Activated CD8-positive, alpha-beta memory T cell treated with anti-CD3 and anti-CD28 coated beads, Interleukin-2, amount 50 U/mL, for 4 hours (primary cell): ENCODE measurements around the gene DHRS7B.
"Not testable (repeated sequence)": the region's sequence is repeated elsewhere in the genome, so short reads cannot be mapped to it uniquely, and the experiment has no call there.

ENCODE experiments used
- DNase-seq: peaks from one replicate; pipeline ENCODE4 v3.0.0-alpha.2; 2020

Gene DHRS7B

GRCh38 chr17:21184570-21184969 lies 57.8 kb downstream of the DHRS7B start:
- no peak for DNase-seq

- no peak for DNase-seq
Observed at GRCh38 chr17:21185061-21185460, 58.3 kb downstream of the DHRS7B start.

GRCh38 chr17:21186399-21187187 lies 59.8 kb downstream of the DHRS7B start:
- DNase-seq: no peak

- no peak for DNase-seq
Observed at GRCh38 chr17:21189361-21189760, 62.6 kb downstream of the DHRS7B start.

- DNase-seq: no peak
Observed at GRCh38 chr17:21190078-21190477, 63.3 kb downstream of the DHRS7B start.

GRCh38 chr17:21191698-21192097 lies 64.9 kb downstream of the DHRS7B start:
- no peak for DNase-seq

- not testable (repeated sequence) for DNase-seq
Observed at GRCh38 chr17:21192414-21192813, 65.7 kb downstream of the DHRS7B start.

GRCh38 chr17:21193031-21193430 lies 66.3 kb downstream of the DHRS7B start:
- DNase-seq: no peak

GRCh38 chr17:21194226-21194625 lies 67.5 kb downstream of the DHRS7B start:
- no peak for DNase-seq

GRCh38 chr17:21194703-21195102 lies 67.9 kb downstream of the DHRS7B start:
- no peak for DNase-seq

GRCh38 chr17:21196126-21196525 lies 69.4 kb downstream of the DHRS7B start:
- DNase-seq: no peak

GRCh38 chr17:21198411-21198810 lies 71.6 kb downstream of the DHRS7B start:
- DNase-seq: no peak

- DNase-seq: no peak
Observed at GRCh38 chr17:21199311-21199710, 72.5 kb downstream of the DHRS7B start.

- no peak for DNase-seq
Observed at GRCh38 chr17:21199856-21200255, 73.1 kb downstream of the DHRS7B start.

- DNase-seq: no peak
Observed at GRCh38 chr17:21200590-21201297, 74.0 kb downstream of the DHRS7B start.

- DNase-seq: no peak
Observed at GRCh38 chr17:21201298-21201595, 74.5 kb downstream of the DHRS7B start.

GRCh38 chr17:21201874-21202273 lies 75.1 kb downstream of the DHRS7B start:
- no peak for DNase-seq

- no peak for DNase-seq
Observed at GRCh38 chr17:21202512-21202911, 75.7 kb downstream of the DHRS7B start.

- no peak for DNase-seq
Observed at GRCh38 chr17:21204935-21205334, 78.2 kb downstream of the DHRS7B start.

- DNase-seq: no peak
Observed at GRCh38 chr17:21208352-21208751, 81.6 kb downstream of the DHRS7B start.

GRCh38 chr17:21209511-21210175 lies 82.9 kb downstream of the DHRS7B start:
- DNase-seq: no peak

- DNase-seq: no peak
Observed at GRCh38 chr17:21210411-21211076, 83.8 kb downstream of the DHRS7B start.

- no peak for DNase-seq
Observed at GRCh38 chr17:21211825-21212479, 85.2 kb downstream of the DHRS7B start.
